K562 (cell line): ENCODE measurements around the gene ACAP2. TPM values are rescaled to one million over a fixed set of nuclear protein-coding genes. Genes with fewer than 3 reads are reported as not detected.
A peak's percentile ranks its signal among the peaks of the same experiment; 100 is the strongest.

Experiments used
- BRD9 ChIP-seq: fragments of 450-650 bp; IDR thresholded peaks from 2 replicates; pipeline ENCODE4 v1.6.1; 2018; ENCODE audit warnings: low read depth; ENCODE audit not compliant: partially characterized antibody
- CTCF ChIP-seq, 3 experiments: IDR thresholded peaks in 2 of 3; conservative IDR thresholded peaks in 1 of 3; 2 replicates each; pipeline ENCODE4 v1.5.1; 2011 to 2012; ENCODE audit warnings: low read length in 3 of 3, mild to moderate bottlenecking in 3 of 3, control low read depth in 2 of 3, improper control_type of control experiment in 1 of 3, inconsistent platforms in 1 of 3, low read depth in 1 of 3, mixed read lengths in 1 of 3, moderate library complexity in 1 of 3; ENCODE audit not compliant: insufficient read depth in 2 of 3
- FOS ChIP-seq: IDR thresholded peaks from 3 replicates; pipeline ENCODE4 v1.6.1; 2011; ENCODE audit not compliant: insufficient read length; ENCODE audit errors: extremely low read depth
- FOXP4 ChIP-seq: sonication (generic); formaldehyde crosslinking; IDR thresholded peaks from 2 replicates; pipeline ENCODE4 v1.8.0; 2022; ENCODE audit warnings: mild to moderate bottlenecking, missing genetic modification reagents, borderline replicate concordance
- GABPB2 ChIP-seq: fragments of 250-450 bp; sonication (Bioruptor Pico); conservative IDR thresholded peaks from 2 replicates; pipeline ENCODE4 v1.5.1; 2021; ENCODE audit warnings: mild to moderate bottlenecking
- IFI16 ChIP-seq: fragments of 250-450 bp; sonication (Bioruptor Pico); IDR thresholded peaks from 2 replicates; pipeline ENCODE4 v2.1.2; 2022; ENCODE audit warnings: mild to moderate bottlenecking, inconsistent platforms
- KLF1 ChIP-seq: fragments of 450-650 bp; IDR thresholded peaks from 2 replicates; pipeline ENCODE4 v1.6.1; 2016; ENCODE audit warnings: missing genetic modification characterization, missing compliant biosample characterization
- MAFF ChIP-seq: IDR thresholded peaks from 2 replicates; pipeline ENCODE4 v1.6.1; 2012; ENCODE audit warnings: low read length, improper control_type of control experiment
- PCBP2 ChIP-seq: fragments of 200-400 bp; formaldehyde crosslinking; IDR thresholded peaks from 2 replicates; pipeline ENCODE4 v1.6.1; 2018; ENCODE audit warnings: low read length, low read depth, mild to moderate bottlenecking, moderate library complexity; ENCODE audit not compliant: poor library complexity, severe bottlenecking
- RBM14 ChIP-seq: fragments of 200-400 bp; formaldehyde crosslinking; IDR thresholded peaks from 2 replicates; pipeline ENCODE4 v1.6.1; 2018; ENCODE audit warnings: low read depth, mild to moderate bottlenecking, low read length, moderate library complexity, borderline replicate concordance; ENCODE audit not compliant: insufficient read depth
- SMAD3 ChIP-seq: fragments of 450-650 bp; formaldehyde crosslinking; conservative IDR thresholded peaks from 2 replicates; pipeline ENCODE4 v1.4.0; 2020; ENCODE audit warnings: mild to moderate bottlenecking
- TCFL5 ChIP-seq: fragments of 250-450 bp; sonication (Bioruptor Pico); conservative IDR thresholded peaks from 2 replicates; pipeline ENCODE4 v1.6.1; 2021; ENCODE audit warnings: mild to moderate bottlenecking, moderate library complexity, matching md5 sums
- TEAD2 ChIP-seq: fragments of 450-650 bp; IDR thresholded peaks from 2 replicates; pipeline ENCODE4 v1.6.1; 2016; ENCODE audit warnings: missing genetic modification characterization, control low read depth, missing compliant biosample characterization
- ZBTB9 ChIP-seq: fragments of 450-650 bp; formaldehyde crosslinking; IDR thresholded peaks from 2 replicates; pipeline ENCODE4 v1.4.0; 2020; ENCODE audit warnings: mild to moderate bottlenecking, moderate library complexity
- ZNF518B ChIP-seq: fragments of 250-450 bp; sonication (Bioruptor Pico); IDR thresholded peaks from 2 replicates; pipeline ENCODE4 v1.5.0; 2021; ENCODE audit warnings: mild to moderate bottlenecking, moderate library complexity
- ZNF76 ChIP-seq: fragments of 250-450 bp; sonication (Bioruptor Pico); IDR thresholded peaks from 2 replicates; pipeline ENCODE4 v1.4.0; 2020; ENCODE audit warnings: mild to moderate bottlenecking, moderate library complexity, borderline replicate concordance
- ZNF785 ChIP-seq: fragments of 250-450 bp; sonication (Bioruptor Pico); IDR thresholded peaks from 2 replicates; pipeline ENCODE4 v1.4.0; 2020; ENCODE audit warnings: mild to moderate bottlenecking
- polyA plus RNA-seq, 8 experiments: library from polyadenylated mRNA; depleted of rRNA in 4 of 8; stranded (reverse) in 5 of 8; unstranded in 3 of 8; fragments of >200 nt; fragmentation: Nextera tagmentation in 2 of 8; fragmentation: Illumina TruSeq in 1 of 8; extraction: Ambion mirVana in 2 of 8; extraction: Trizol in 1 of 8; gene quantifications; 2 replicates each; pipeline versions ENCODE4 v1.2.1 to v1.2.3, GENCODE V29; 2011 to 2014; ENCODE audit warnings: inconsistent platforms in 1 of 8, missing spikeins in 1 of 8
- total RNA-seq, 7 experiments: library from RNA; depleted of rRNA in 6 of 7; stranded (reverse); fragments of >200 nt in 6 of 7; fragmentation: Illumina TruSeq in 2 of 7; extraction: Trizol in 2 of 7; gene quantifications; 2 replicates each; pipeline versions ENCODE4 v1.2.1 to v1.2.3, GENCODE V29; 2011 to 2021; ENCODE audit warnings: low replicate concordance in 1 of 7

ACAP2 gene
- total and polyA plus RNA-seq, 9 of the 15 experiments (the other 6 are each of a cell fraction or from before 2014, with no cell fraction given), result 10.6 to 52.7 (median 34.4) TPM

GRCh38 chr3:195352895-195353488 lies 89.8 kb downstream of the ACAP2 start (continued):
- TF ChIP-seq CTCF (IDR thresholded peaks at IDR 0.05 in 2 of 3, conservative IDR thresholded peaks at IDR 0.05 in 1 of 3; ENCODE audit: insufficient read depth in 2 of 3, low read depth in 1 of 3, low read length in 3 of 3), result no peak
- no peak for TF ChIP-seq GABPB2 (CRISPR knock-in tag)
- no peak for TF ChIP-seq ZNF518B (CRISPR knock-in tag)
- no peak for TF ChIP-seq FOXP4
- TF ChIP-seq MAFF, result no peak
- no peak for TF ChIP-seq ZNF785 (CRISPR knock-in tag)
- TF ChIP-seq RBM14, result no peak
- TF ChIP-seq IFI16, result no peak
- TF ChIP-seq ZBTB9 (CRISPR knock-in tag), result no peak
- TF ChIP-seq SMAD3 (CRISPR knock-in tag), result no peak
- no peak for TF ChIP-seq TCFL5 (CRISPR knock-in tag)
- 0 out of 2 replicates have a peak, but pooled peaks have one; percentile 36 for TF ChIP-seq TEAD2
- TF ChIP-seq ZNF76 (CRISPR knock-in tag), result no peak
- no peak for TF ChIP-seq KLF1 (tag)
- no peak for TF ChIP-seq FOS
- TF ChIP-seq PCBP2, result no peak
- no peak for TF ChIP-seq BRD9
